IPS-NIHi11 (cell line): ENCODE results near the gene FCRL6.

Source experiments
- DNase-seq: peaks from one replicate; pipeline ENCODE4 v3.0.0; 2012; ENCODE audit warnings: mixed read lengths, low spot score

FCRL6 gene

DNA sequence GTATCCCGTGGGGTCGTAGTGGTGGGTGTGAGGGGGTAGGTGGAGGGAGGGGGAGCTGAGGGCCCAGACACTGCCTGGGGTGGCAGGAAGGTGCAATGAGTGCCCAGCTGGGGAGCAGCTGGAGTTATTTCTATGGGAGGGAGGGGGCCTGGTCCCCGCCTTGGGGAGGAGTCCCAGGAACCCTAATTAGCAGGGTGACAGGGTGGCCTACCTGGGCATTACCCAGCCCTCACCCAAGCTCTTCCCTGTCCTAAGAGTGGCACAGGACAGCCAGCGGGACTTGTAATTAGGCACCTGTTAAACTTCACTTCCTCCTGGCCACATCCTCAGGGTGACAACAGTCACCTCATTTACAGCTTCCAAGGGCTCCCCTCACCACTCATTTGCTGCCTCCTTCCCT lies 60.4 kb downstream of the FCRL6 start, which contains the start of gene VSIG8:
VSIG8 (minus strand) TSS at position 101 of the 400 bp plus-strand sequence. CDS start 136 bp downstream, outside the sequence.
- DNase-seq, result no peak

DNA sequence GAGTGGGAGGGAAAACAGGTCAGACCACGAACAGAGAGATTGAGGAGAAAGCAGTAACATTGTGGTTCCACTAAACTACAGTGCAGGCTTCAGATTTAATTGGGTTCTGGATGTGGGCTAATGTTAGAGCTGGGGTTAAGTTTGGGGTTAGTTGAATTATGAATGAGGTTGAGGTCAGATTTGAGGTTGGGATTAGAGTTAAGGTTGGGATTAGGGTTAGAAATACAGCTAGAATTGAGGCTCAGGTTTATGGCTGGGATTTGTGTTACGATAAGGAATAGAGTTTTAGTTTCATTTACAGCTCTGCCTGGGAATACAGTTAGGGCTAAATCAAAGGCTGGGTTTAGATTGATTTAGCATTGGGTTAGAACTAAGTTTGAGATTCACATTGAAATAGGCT lies 62.1 kb downstream of the FCRL6 start:
- DNase-seq, result no peak
